SK-N-SH (cell line): Measurements from ENCODE around the gene JAG1. TPM values are rescaled to one million over a fixed set of nuclear protein-coding genes. Genes with fewer than 3 reads are reported as not detected.

ENCODE experiments used
- CTCF ChIA-PET: fragments of 300-600, 350-600 bp; formaldehyde crosslinking; extraction: SDS; loops from one replicate; lab custom pipeline; 2021; lab: Yijun Ruan, JAX
- POLR2A ChIA-PET: fragments of 350-600 bp; sonication (Branson Sonifier 250); formaldehyde crosslinking; extraction: SDS; loops from one replicate; lab custom pipeline; 2020; ENCODE audit warnings: antibody characterized with exemption, inconsistent platforms; lab: Yijun Ruan, JAX
- DNase-seq: peaks from one replicate; pipeline ENCODE4 v3.0.0; 2012
- H2AFZ ChIP-seq: fragments of 200-600 bp; sonication (generic); 2 replicates; pipeline ENCODE4 v1.8.1; 2016; ENCODE audit warnings: antibody characterized with exemption, mild to moderate bottlenecking, low read depth
- H3F3A ChIP-seq: fragments of 200-600 bp; sonication (generic); replicated peaks from 2 replicates; pipeline ENCODE3; 2016; ENCODE audit warnings: antibody characterized with exemption, mild to moderate bottlenecking; ENCODE audit not compliant: insufficient read depth
- H3K27ac ChIP-seq, 2 experiments: fragments of 200-500 bp in 1 of 2; fragments of 200-600 bp in 1 of 2; sonication (Bioruptor generic) in 1 of 2; sonication (generic), shearing (Covaris generic) in 1 of 2; 2 replicates each; pipeline versions ENCODE4 v1.5.1 to v1.6.1; 2014 to 2016; ENCODE audit warnings: low read depth in 2 of 2, inconsistent platforms in 1 of 2, low read length in 1 of 2, mild to moderate bottlenecking in 1 of 2, mixed read lengths in 1 of 2
- H3K27me3 ChIP-seq: fragments of 200-600 bp; sonication (generic), shearing (Covaris generic); 2 replicates; pipeline ENCODE4 v1.6.1; 2016; ENCODE audit warnings: mixed run types; ENCODE audit not compliant: insufficient read depth
- H3K36me3 ChIP-seq, 2 experiments: fragments of 200-500 bp in 1 of 2; fragments of 200-600 bp in 1 of 2; sonication (Bioruptor generic) in 1 of 2; sonication (generic) in 1 of 2; replicated peaks in 1 of 2; 2 replicates each; pipeline versions ENCODE3 to v1.5.1; 2014 to 2016; ENCODE audit warnings: low read length in 1 of 2, mild to moderate bottlenecking in 1 of 2; ENCODE audit not compliant: insufficient read depth in 2 of 2, control insufficient read depth in 1 of 2
- H3K4me1 ChIP-seq, 2 experiments: fragments of 200-500 bp in 1 of 2; fragments of 200-600 bp in 1 of 2; sonication (Bioruptor generic) in 1 of 2; sonication (generic), shearing (Covaris generic) in 1 of 2; 2 replicates each; pipeline versions ENCODE4 v1.5.1 to v1.6.1; 2014 to 2016; ENCODE audit warnings: low read depth in 1 of 2, low read length in 1 of 2, mixed run types in 1 of 2; ENCODE audit not compliant: insufficient read depth in 2 of 2, control insufficient read depth in 1 of 2
- H3K4me2 ChIP-seq: fragments of 200-600 bp; sonication (generic), shearing (Covaris generic); 2 replicates; pipeline ENCODE4 v1.6.1; 2017; ENCODE audit warnings: mixed run types
- H3K4me3 ChIP-seq, 2 experiments: fragments of 200-500 bp in 1 of 2; fragments of 200-600 bp in 1 of 2; sonication (Bioruptor generic) in 1 of 2; sonication (generic), shearing (Covaris generic) in 1 of 2; 2 replicates each; pipeline versions ENCODE4 v1.5.1 to v1.8.1; 2014 to 2016; ENCODE audit warnings: low read depth in 2 of 2, inconsistent platforms in 1 of 2, low read length in 1 of 2, mild to moderate bottlenecking in 1 of 2, mixed read lengths in 1 of 2, moderate library complexity in 1 of 2
- H3K79me2 ChIP-seq: fragments of 200-600 bp; sonication (generic); 2 replicates; pipeline ENCODE4 v1.8.1; 2017; ENCODE audit warnings: mild to moderate bottlenecking; ENCODE audit not compliant: insufficient read depth
- H3K9ac ChIP-seq: fragments of 200-600 bp; sonication (generic); 2 replicates; pipeline ENCODE4 v1.6.1; 2017; ENCODE audit warnings: mixed run types
- H3K9me2 ChIP-seq: fragments of 200-600 bp; sonication (generic); 2 replicates; pipeline ENCODE4 v1.6.1; 2017; ENCODE audit warnings: mixed run types
- H3K9me3 ChIP-seq: fragments of 200-600 bp; sonication (generic); 2 replicates; pipeline ENCODE4 v1.6.1; 2017; ENCODE audit warnings: mixed run types, mild to moderate bottlenecking, moderate library complexity
- H4K20me1 ChIP-seq: fragments of 200-600 bp; sonication (generic); 2 replicates; pipeline ENCODE4 v1.6.1; 2017; ENCODE audit warnings: mild to moderate bottlenecking, mixed run types; ENCODE audit not compliant: insufficient read depth
- CHD2 ChIP-seq: fragments of 150-350 bp; IDR thresholded peaks from 2 replicates; pipeline ENCODE4 v1.6.1; 2018; ENCODE audit warnings: low read length; ENCODE audit not compliant: partially characterized antibody
- EZH2phosphoT487 ChIP-seq: fragments of 200-600 bp; sonication (generic); IDR thresholded peaks from 2 replicates; pipeline ENCODE4 v1.6.1; 2017; ENCODE audit warnings: low read depth, mixed run types, mild to moderate bottlenecking, antibody characterized with exemption, moderate library complexity, borderline replicate concordance
- FOXM1 ChIP-seq: IDR thresholded peaks from 2 replicates; pipeline ENCODE4 v1.4.0; 2012; ENCODE audit warnings: low read depth, mild to moderate bottlenecking
- JUND ChIP-seq: IDR thresholded peaks from 2 replicates; pipeline ENCODE4 v1.4.0; 2012
- MEF2A ChIP-seq: IDR thresholded peaks from 2 replicates; pipeline ENCODE4 v1.4.0; 2012; ENCODE audit warnings: low read depth, borderline replicate concordance
- PBX3 ChIP-seq: IDR thresholded peaks from 2 replicates; pipeline ENCODE4; 2012
- POLR2AphosphoS5 ChIP-seq: IDR thresholded peaks from 2 replicates; pipeline ENCODE4 v1.6.1; 2012; ENCODE audit warnings: low read depth, low read length
- RFX5 ChIP-seq: IDR thresholded peaks from 2 replicates; pipeline ENCODE4 v1.6.1; 2012; ENCODE audit warnings: mild to moderate bottlenecking, improper control_type of control experiment, low read length
- RXRA ChIP-seq: IDR thresholded peaks from 2 replicates; pipeline ENCODE4 v1.4.0; 2012; ENCODE audit warnings: low read depth, mild to moderate bottlenecking, borderline replicate concordance
- SMC3 ChIP-seq: IDR thresholded peaks from 2 replicates; pipeline ENCODE4 v1.6.1; 2012; ENCODE audit warnings: low read depth, low read length, improper control_type of control experiment
- TAF1 ChIP-seq: IDR thresholded peaks from 2 replicates; pipeline ENCODE4 v1.6.1; 2012; ENCODE audit warnings: low read depth, mild to moderate bottlenecking, low read length, moderate library complexity, borderline replicate concordance
- TCF12 ChIP-seq: IDR thresholded peaks from 2 replicates; pipeline ENCODE4 v1.4.0; 2012
- USF2 ChIP-seq: fragments of 150-350 bp; IDR thresholded peaks from 2 replicates; pipeline ENCODE4 v1.6.1; 2017; ENCODE audit warnings: antibody characterized with exemption, low read length, low read depth, borderline replicate concordance
- YY1 ChIP-seq: IDR thresholded peaks from 2 replicates; pipeline ENCODE4 v1.4.0; 2012; ENCODE audit warnings: low read depth, mild to moderate bottlenecking
- ZBTB33 ChIP-seq: IDR thresholded peaks from 2 replicates; pipeline ENCODE4 v1.4.0; 2012; ENCODE audit warnings: low read depth, borderline replicate concordance
- WGBS: methylation state at CpG from one replicate; pipeline ENCODE4 v1.1.6; 2017; ENCODE audit warnings: low lambda C conversion rate; 5-methylcytosine and 5-hydroxymethylcytosine counted together
- polyA plus RNA-seq, 3 experiments: library from polyadenylated mRNA; depleted of rRNA; stranded (reverse); fragments of >200 nt; gene quantifications; 2 replicates each; pipeline ENCODE4 v1.2.3, GENCODE V29; 2012
- TF ChIP-seq, protein P1 (sequence below): fragments of 150-350 bp; IDR thresholded peaks from 2 replicates; pipeline ENCODE4 v1.6.1; 2016; ENCODE audit warnings: mild to moderate bottlenecking, low read depth, low read length
- TF ChIP-seq, protein P2 (sequence below): fragments of 200-600 bp; sonication (generic); IDR thresholded peaks from 2 replicates; pipeline ENCODE4 v1.6.1; 2017; ENCODE audit warnings: antibody characterized with exemption, mild to moderate bottlenecking, moderate library complexity

Gene JAG1
- polyA plus RNA-seq, 1 of the 3 experiments (the other 2 are of a cell fraction), result 6.0 TPM

GRCh38 chr20:10633718-10634117 lies 40.1 kb downstream of the JAG1 start:
- Histone ChIP-seq H3K4me1 (peaks cover 20 to 21% of the 10 kb centered on the region in 2 experiments), H3K79me2 (0 out of 2 replicates have a peak, but pooled peaks cover 5% of the 10 kb centered on the region), H2AFZ (no peak overlapping the region), H3K27me3 (no peaks in the 10 kb centered on the region), H3K4me3 (no peak overlapping the region), H3K4me2 (no peak overlapping the region), H4K20me1 (no peaks in the 10 kb centered on the region; the same call in 1 of the 2 replicates), H3K9me2 (no peaks in the 10 kb centered on the region), H3K9ac (no peak overlapping the region), H3K9me3 (no peaks in the 10 kb centered on the region), H3K27ac (no peak overlapping the region), H3F3A (peaks cover 27% of the 10 kb centered on the region), H3K36me3 (peaks cover 6 to 11% of the 10 kb centered on the region in 2 experiments)
- WGBS, result 100% methylated on average over 5 of the region's 5 CpGs
- ChIA-PET POLR2A (no interaction called here), CTCF (interaction anchor here (0.7 kb wide), 1 partner anchor 11 kb away, joined by 3 read pairs; no protein-coding TSS in a partner anchor)
- no peak for DNase-seq
- TF ChIP-seq RXRA, result no peak
- TF ChIP-seq MEF2A, result no peak
- no peak for TF ChIP-seq ZBTB33

- Histone ChIP-seq H3K79me2 (no peaks in the 10 kb centered on the region), H3K4me3 (no peak overlapping the region), H3K9ac (no peak overlapping the region), H3K4me1 (peaks cover 20 to 21% of the 10 kb centered on the region in 2 experiments), H4K20me1 (no peaks in the 10 kb centered on the region; the same call in 1 of the 2 replicates), H3K4me2 (no peak overlapping the region), H3F3A (peaks cover 19% of the 10 kb centered on the region), H3K27ac (no peak overlapping the region), H3K9me3 (no peaks in the 10 kb centered on the region), H3K36me3 (peaks cover 3 to 6% of the 10 kb centered on the region in 2 experiments), H2AFZ (no peak overlapping the region), H3K27me3 (no peaks in the 10 kb centered on the region), H3K9me2 (no peaks in the 10 kb centered on the region)
- 92% methylated on average over 12 of the region's 13 CpGs for WGBS
- ChIA-PET CTCF (interaction anchor here (1.2 to 2.6 kb wide), 2 partner anchors 11 to 655 kb away, joined by 3 to 10 read pairs; no protein-coding TSS in a partner anchor), POLR2A (no interaction called here)
- no peak for DNase-seq
- no peak for TF ChIP-seq USF2
- no peak for TF ChIP-seq JUND
- no peak for TF ChIP-seq TCF12
- no peak for TF ChIP-seq EZH2phosphoT487
- TF ChIP-seq PBX3, result no peak
- no peak for TF ChIP-seq TAF1
- no peak for TF ChIP-seq POLR2AphosphoS5
- no peak for TF ChIP-seq YY1
- TF ChIP-seq, protein P1, sequence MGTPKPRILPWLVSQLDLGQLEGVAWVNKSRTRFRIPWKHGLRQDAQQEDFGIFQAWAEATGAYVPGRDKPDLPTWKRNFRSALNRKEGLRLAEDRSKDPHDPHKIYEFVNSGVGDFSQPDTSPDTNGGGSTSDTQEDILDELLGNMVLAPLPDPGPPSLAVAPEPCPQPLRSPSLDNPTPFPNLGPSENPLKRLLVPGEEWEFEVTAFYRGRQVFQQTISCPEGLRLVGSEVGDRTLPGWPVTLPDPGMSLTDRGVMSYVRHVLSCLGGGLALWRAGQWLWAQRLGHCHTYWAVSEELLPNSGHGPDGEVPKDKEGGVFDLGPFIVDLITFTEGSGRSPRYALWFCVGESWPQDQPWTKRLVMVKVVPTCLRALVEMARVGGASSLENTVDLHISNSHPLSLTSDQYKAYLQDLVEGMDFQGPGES, result no peak
- no peak for TF ChIP-seq CHD2
- TF ChIP-seq RFX5, result no peak
- no peak for TF ChIP-seq SMC3
- TF ChIP-seq, protein P2, sequence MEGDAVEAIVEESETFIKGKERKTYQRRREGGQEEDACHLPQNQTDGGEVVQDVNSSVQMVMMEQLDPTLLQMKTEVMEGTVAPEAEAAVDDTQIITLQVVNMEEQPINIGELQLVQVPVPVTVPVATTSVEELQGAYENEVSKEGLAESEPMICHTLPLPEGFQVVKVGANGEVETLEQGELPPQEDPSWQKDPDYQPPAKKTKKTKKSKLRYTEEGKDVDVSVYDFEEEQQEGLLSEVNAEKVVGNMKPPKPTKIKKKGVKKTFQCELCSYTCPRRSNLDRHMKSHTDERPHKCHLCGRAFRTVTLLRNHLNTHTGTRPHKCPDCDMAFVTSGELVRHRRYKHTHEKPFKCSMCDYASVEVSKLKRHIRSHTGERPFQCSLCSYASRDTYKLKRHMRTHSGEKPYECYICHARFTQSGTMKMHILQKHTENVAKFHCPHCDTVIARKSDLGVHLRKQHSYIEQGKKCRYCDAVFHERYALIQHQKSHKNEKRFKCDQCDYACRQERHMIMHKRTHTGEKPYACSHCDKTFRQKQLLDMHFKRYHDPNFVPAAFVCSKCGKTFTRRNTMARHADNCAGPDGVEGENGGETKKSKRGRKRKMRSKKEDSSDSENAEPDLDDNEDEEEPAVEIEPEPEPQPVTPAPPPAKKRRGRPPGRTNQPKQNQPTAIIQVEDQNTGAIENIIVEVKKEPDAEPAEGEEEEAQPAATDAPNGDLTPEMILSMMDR, result no peak
- no peak for TF ChIP-seq FOXM1
These were observed 40.9 kb downstream of the JAG1 start for GRCh38 chr20:10632721-10633509.
